NAMALWA (cell line): Measurements from ENCODE around the gene RARG.

Experiments used
- DNase-seq: peaks from one replicate; pipeline ENCODE4 v3.0.0-alpha.2; 2015; ENCODE audit warnings: low spot score

The RARG gene

GRCh38 chr12:53244337-53244736 is 12.3 kb upstream of the RARG start:
- no peak for DNase-seq

GRCh38 chr12:53241623-53242412 is 9.8 kb upstream of the RARG start:
- no peak for DNase-seq

- DNase-seq, result no peak
These were observed 7.7 kb upstream of the RARG start for GRCh38 chr12:53239643-53240258.

- DNase-seq, result no peak
These were observed 4.6 kb upstream of the RARG start for GRCh38 chr12:53236443-53237111.

- no peak for DNase-seq
These were observed 3.9 kb upstream of the RARG start for GRCh38 chr12:53235742-53236442.

- DNase-seq, result no peak
These were observed 3.2 kb upstream of the RARG start for GRCh38 chr12:53235164-53235563.

GRCh38 chr12:53234271-53234914 is 2.4 kb upstream of the RARG start:
- no peak for DNase-seq

GRCh38 chr12:53233671-53234121 is 1.7 kb upstream of the RARG start:
- DNase-seq, result no peak

- no peak for DNase-seq
These were observed 845 bp upstream of the RARG start for GRCh38 chr12:53232646-53233461.

- no peak for DNase-seq
These were observed 413 bp downstream of the RARG start for GRCh38 chr12:53231671-53231920.

GRCh38 chr12:53230108-53230845 is 1.7 kb downstream of the RARG start:
- no peak for DNase-seq

- no peak for DNase-seq
These were observed 2.6 kb downstream of the RARG start for GRCh38 chr12:53229454-53229853.

- DNase-seq, result no peak
These were observed 4.2 kb downstream of the RARG start for GRCh38 chr12:53227836-53228235.

- DNase-seq, result no peak
These were observed 4.7 kb downstream of the RARG start for GRCh38 chr12:53227341-53227740.

GRCh38 chr12:53226815-53227214 is 5.2 kb downstream of the RARG start:
- no peak for DNase-seq

GRCh38 chr12:53225635-53226424 is 6.2 kb downstream of the RARG start:
- DNase-seq, result no peak

GRCh38 chr12:53224897-53225634 is 6.9 kb downstream of the RARG start:
- DNase-seq, result no peak

GRCh38 chr12:53224061-53224896 is 7.7 kb downstream of the RARG start:
- no peak for DNase-seq
